ENCODE results near the gene HOXC12.

Gene HOXC12

DNA sequence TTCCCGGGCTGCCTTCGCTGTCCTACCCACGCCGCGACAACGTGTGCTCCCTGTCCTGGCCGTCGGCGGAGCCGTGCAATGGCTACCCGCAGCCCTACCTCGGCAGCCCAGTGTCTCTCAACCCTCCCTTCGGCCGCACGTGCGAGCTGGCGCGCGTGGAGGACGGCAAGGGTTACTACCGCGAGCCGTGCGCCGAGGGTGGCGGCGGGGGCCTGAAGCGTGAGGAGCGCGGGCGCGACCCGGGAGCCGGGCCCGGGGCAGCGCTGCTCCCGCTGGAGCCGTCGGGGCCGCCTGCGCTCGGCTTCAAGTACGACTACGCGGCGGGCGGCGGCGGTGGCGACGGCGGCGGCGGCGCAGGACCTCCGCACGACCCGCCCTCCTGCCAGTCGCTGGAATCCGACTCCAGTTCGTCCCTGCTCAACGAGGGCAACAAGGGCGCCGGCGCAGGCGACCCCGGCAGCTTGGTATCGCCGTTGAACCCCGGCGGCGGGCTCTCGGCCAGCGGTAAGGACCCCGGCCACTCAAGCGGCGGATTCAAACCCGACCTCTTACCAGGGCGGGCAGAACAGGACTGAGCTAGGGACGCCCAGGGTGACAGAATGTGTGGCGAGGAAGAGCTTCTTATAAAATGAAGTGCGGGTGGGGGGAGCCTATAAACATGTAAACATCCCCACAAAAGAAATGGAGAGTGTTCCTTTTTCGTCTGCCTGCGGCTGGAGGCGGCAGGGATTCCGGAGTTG lies 503 bp downstream of the HOXC12 start:
- H3K4me3 ChIP-seq (ENCODE audit: low read depth, low read length): no peak overlapping the region
- TF ChIP-seq, protein P1, sequence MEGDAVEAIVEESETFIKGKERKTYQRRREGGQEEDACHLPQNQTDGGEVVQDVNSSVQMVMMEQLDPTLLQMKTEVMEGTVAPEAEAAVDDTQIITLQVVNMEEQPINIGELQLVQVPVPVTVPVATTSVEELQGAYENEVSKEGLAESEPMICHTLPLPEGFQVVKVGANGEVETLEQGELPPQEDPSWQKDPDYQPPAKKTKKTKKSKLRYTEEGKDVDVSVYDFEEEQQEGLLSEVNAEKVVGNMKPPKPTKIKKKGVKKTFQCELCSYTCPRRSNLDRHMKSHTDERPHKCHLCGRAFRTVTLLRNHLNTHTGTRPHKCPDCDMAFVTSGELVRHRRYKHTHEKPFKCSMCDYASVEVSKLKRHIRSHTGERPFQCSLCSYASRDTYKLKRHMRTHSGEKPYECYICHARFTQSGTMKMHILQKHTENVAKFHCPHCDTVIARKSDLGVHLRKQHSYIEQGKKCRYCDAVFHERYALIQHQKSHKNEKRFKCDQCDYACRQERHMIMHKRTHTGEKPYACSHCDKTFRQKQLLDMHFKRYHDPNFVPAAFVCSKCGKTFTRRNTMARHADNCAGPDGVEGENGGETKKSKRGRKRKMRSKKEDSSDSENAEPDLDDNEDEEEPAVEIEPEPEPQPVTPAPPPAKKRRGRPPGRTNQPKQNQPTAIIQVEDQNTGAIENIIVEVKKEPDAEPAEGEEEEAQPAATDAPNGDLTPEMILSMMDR (IDR thresholded peaks at IDR 0.05; ENCODE audit: insufficient read depth, low read depth, low read length, missing control alignments): no peak

DNA sequence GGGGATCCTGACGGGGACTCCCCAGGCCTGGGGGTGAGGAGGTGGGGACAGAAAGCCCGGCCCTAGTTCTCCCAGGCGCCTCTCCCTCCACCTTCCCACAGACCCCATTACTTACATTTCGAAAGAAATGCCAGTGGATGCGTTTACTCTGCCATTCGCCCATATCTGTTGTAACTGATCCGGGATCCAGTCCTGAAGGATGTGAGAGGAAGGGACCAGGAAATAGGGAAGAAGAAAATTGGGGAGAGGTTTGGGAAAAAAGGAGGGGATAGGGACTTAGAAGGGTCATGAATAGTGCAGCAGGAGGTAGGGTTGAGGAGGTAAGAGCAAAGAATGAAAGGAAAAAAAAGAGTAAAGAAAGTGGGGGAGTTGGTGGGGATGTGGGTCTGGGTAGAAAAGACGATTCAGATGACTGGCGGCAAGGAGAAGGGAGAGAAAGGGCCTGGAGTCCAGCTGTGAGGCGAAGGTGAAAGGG lies 1.1 kb downstream of the HOXC12 start:
- no peak overlapping the region for H3K4me3 ChIP-seq (ENCODE audit: low read depth, low read length)
- DNase-seq (ENCODE audit: low read depth): no peak
- TF ChIP-seq, protein P1 (IDR thresholded peaks at IDR 0.05; ENCODE audit: insufficient read depth, low read depth, low read length, missing control alignments): no peak

More for the DNA sequence above, 503 bp downstream of the HOXC12 start:
- no peak for DNase-seq (ENCODE audit: low read depth)

DNA sequence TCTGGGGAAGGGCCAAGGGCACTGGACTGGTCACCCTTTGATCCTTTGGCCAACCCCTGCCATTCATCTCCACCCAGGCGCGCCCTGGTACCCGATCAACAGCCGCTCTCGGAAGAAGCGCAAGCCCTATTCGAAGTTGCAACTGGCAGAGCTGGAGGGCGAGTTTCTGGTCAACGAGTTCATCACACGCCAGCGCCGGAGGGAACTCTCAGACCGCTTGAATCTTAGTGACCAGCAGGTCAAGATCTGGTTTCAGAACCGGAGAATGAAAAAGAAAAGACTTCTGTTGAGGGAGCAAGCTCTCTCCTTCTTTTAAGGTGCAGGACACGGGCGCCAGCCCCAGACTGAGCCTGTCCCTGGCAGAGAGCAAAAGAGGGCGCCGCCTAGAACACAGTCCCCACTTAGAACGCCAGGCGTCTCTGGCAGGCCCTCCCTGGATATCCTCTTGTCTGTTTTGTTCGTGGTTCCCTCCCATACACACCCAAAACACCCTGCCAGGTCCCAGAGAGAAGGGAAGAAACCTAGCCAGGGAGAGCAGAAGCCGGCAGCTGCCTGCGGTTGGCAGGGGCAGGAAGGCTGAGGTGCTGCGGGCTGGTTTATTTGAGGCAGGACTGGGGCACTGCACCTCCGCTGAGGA lies 1.7 kb downstream of the HOXC12 start:
- TF ChIP-seq, protein P1 (IDR thresholded peaks at IDR 0.05; ENCODE audit: insufficient read depth, low read depth, low read length, missing control alignments): no peak
- DNase-seq (ENCODE audit: low read depth): no peak
- H3K4me3 ChIP-seq (ENCODE audit: low read depth, low read length): no peak overlapping the region

DNA sequence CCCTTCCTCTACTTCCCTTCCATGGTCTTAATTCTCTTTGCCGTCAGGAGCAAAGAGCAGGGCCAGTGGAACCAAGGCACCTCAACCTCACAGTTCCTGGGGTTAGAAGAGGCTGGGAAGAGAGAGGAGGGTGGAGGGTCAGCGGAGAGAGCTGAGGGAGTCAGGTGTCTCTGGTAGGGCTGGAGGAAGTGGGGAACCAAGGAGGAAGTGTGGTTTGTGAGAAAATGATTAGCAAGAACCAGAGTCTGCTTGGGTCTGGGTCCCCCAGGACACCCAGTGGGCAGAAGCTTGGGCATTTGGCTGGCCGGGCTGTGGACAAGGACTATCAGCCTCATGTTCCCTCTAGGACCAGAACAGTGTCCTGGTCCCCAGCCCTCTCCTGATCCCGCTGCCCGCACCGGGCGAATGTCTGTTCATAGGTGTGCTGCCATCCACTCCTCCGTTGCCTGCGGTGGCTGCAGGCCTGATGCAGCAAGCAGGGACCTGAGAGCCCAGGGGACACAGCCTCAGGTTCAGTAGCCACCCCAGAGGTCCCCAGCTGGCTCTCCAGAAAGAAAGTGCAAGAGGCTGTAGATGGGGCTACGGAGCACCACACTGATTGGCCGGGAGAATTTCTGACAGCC lies 2.3 kb downstream of the HOXC12 start:
- DNase-seq (ENCODE audit: low read depth): no peak
- TF ChIP-seq, protein P1 (IDR thresholded peaks at IDR 0.05; ENCODE audit: insufficient read depth, low read depth, low read length, missing control alignments): no peak
- H3K4me3 ChIP-seq (ENCODE audit: low read depth, low read length): no peak overlapping the region

DNA sequence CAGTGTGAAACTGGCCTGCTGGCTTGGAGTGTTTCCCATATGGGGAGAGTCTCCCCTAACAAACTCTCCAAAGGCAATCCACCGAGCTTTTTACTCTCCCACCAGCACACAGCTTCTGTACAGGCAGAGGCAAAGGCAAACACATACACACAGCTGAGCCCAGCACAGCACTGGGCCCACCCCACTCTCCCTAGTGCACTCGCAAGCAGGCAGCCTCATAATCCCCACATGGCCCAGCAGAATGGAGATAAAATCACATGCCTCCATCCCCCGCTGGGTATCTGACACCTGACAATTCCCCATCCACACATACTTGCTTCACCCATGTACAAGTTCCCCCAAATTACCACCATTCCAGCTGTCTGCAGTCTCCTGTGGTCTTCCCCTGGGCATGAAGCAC lies 3.4 kb downstream of the HOXC12 start:
- H3K4me3 ChIP-seq (ENCODE audit: low read depth, low read length): no peak overlapping the region
- TF ChIP-seq, protein P1 (IDR thresholded peaks at IDR 0.05; ENCODE audit: insufficient read depth, low read depth, low read length, missing control alignments): no peak
- no peak for DNase-seq (ENCODE audit: low read depth)

DNA sequence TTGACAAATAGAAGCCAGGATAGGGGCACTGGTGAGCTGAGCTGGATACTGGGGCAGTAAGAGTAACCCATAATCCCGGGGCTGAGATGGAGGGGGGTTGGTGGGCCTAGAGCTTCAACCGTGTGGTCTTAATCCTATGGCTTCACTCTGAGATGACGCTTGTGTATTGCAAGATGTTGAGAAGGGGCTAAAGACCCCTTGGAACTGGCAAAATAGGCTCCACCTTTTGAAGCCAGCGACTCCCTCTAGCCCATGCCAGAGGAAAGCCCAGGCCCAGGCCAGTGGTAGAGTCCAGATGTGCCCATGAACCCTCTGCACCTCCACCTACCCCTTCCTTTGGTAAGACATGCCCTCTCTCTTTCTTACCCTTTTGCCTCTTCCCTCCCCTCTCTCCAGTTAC lies 4.6 kb downstream of the HOXC12 start:
- no peak for DNase-seq (ENCODE audit: low read depth)
- TF ChIP-seq, protein P1 (IDR thresholded peaks at IDR 0.05; ENCODE audit: insufficient read depth, low read depth, low read length, missing control alignments): no peak
- H3K4me3 ChIP-seq (ENCODE audit: low read depth, low read length): no peak overlapping the region

Measured in GM12865 (cell line).